A673 (cell line): ENCODE measurements around the gene GPR149. TPM values are rescaled to one million over a fixed set of nuclear protein-coding genes. Genes with fewer than 3 reads are reported as not detected.

ENCODE experiments used
- BruUV-seq: library from RNA; stranded (reverse); fragments of 400-500 nt; replicated peaks from 2 replicates; lab custom pipeline; 2021; lab: Mats Ljungman, UMichigan
- CTCF ChIA-PET: fragments of 300-600 bp; sonication (Branson Sonifier 250); formaldehyde crosslinking; loops from one replicate; lab custom pipeline; 2022; ENCODE audit warnings: antibody characterized with exemption; lab: Charles Lee
- POLR2A ChIA-PET: fragments of 300-600 bp; sonication (Branson Sonifier 250); formaldehyde crosslinking; loops from one replicate; lab custom pipeline; 2022; ENCODE audit warnings: antibody characterized with exemption; ENCODE audit not compliant: low non-redundant PET; lab: Charles Lee
- DNase-seq: peaks from one replicate; pipeline ENCODE4 v3.0.0-alpha.2; 2015; ENCODE audit warnings: low spot score
- H3K27ac ChIP-seq: fragments of 200-600 bp; sonication (generic); 2 replicates; pipeline ENCODE4 v1.5.1; 2016; ENCODE audit warnings: mixed run types, low read depth, mild to moderate bottlenecking, mixed read lengths, antibody characterized with exemption, low read length; ENCODE audit not compliant: poor library complexity, severe bottlenecking
- H3K27me3 ChIP-seq: fragments of 200-600 bp; sonication (generic); replicated peaks from 2 replicates; pipeline ENCODE4 v1.6.1; 2017; ENCODE audit warnings: mixed run types, low read depth, mild to moderate bottlenecking, mixed read lengths, antibody characterized with exemption, low read length; ENCODE audit not compliant: insufficient read depth, poor library complexity
- H3K36me3 ChIP-seq: fragments of 200-600 bp; sonication (generic); 2 replicates; pipeline ENCODE4 v1.6.1; 2016; ENCODE audit warnings: mixed run types, mild to moderate bottlenecking, mixed read lengths, antibody characterized with exemption, low read length; ENCODE audit not compliant: insufficient read depth, poor library complexity, severe bottlenecking
- H3K4me1 ChIP-seq: fragments of 200-600 bp; sonication (generic); 2 replicates; pipeline ENCODE4 v1.6.1; 2017; ENCODE audit warnings: mixed run types, mild to moderate bottlenecking, mixed read lengths, antibody characterized with exemption, low read length; ENCODE audit not compliant: insufficient read depth, poor library complexity, severe bottlenecking
- H3K4me3 ChIP-seq: fragments of 200-600 bp; sonication (generic); 2 replicates; pipeline ENCODE4 v1.5.1; 2016; ENCODE audit warnings: low read depth, mixed run types, mild to moderate bottlenecking, mixed read lengths, low read length; ENCODE audit not compliant: poor library complexity, severe bottlenecking
- H3K9me3 ChIP-seq: fragments of 200-600 bp; sonication (generic); 2 replicates; pipeline ENCODE4 v1.6.1; 2016; ENCODE audit warnings: mixed run types, low read depth, mild to moderate bottlenecking, mixed read lengths, antibody characterized with exemption, low read length; ENCODE audit not compliant: poor library complexity, severe bottlenecking
- EZH2 ChIP-seq: fragments of 200-600 bp; sonication (generic); IDR thresholded peaks from 2 replicates; pipeline ENCODE4 v1.6.1; 2017; ENCODE audit warnings: borderline replicate concordance, low read depth, mild to moderate bottlenecking, mixed read lengths, antibody characterized with exemption, low read length; ENCODE audit not compliant: poor library complexity, severe bottlenecking
- intact Hi-C: fragments of 100-400 bp; cut with micrococcal nuclease; formaldehyde crosslinking; loops from one replicate; pipeline ENCODE4 v1.10.0; 2022; ENCODE audit not compliant: unreplicated experiment
- total RNA-seq: library from RNA; stranded (reverse); gene quantifications from 2 replicates; pipeline ENCODE4 v1.2.3, GENCODE V29; 2021
- TF ChIP-seq, protein P1 (sequence below): fragments of 300-800, 200-600 bp; sonication (generic); conservative IDR thresholded peaks from 2 replicates; pipeline ENCODE4 v1.5.1; 2017; ENCODE audit warnings: low read depth, mild to moderate bottlenecking, antibody characterized with exemption, low read length, moderate library complexity, mixed read lengths

The GPR149 gene
- total RNA-seq, 1 experiment from 2014 or later: not detected

DNA sequence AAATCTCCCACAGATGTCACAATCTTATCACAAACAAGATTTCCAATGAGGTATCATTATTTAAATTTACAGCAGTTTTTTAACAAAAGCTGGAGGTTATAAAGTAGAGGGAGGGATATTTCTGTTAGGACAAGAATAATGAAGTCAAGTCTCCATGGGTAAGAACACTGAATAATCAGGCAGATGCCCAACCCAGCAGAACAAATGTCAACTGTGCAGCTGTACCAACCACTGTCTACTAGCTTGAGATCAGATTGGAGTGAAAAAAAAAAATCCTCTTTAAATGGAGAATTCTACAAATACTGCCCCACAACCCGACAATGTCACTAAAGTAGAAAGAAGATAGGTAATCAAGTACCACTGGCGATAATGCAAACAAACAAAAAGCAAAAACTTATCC lies 136.0 kb downstream of the GPR149 start:
- H3K27ac ChIP-seq: no peak overlapping the region
- no peak for DNase-seq
- no TSS peak for BruUV-seq
- H3K9me3 ChIP-seq: no peaks in the 10 kb centered on the region
- intact Hi-C loops: no loop called here
- no peaks in the 10 kb centered on the region for H3K27me3 ChIP-seq
- CTCF ChIA-PET: no interaction called here
- no peak for TF ChIP-seq EZH2
- TF ChIP-seq, protein P1, sequence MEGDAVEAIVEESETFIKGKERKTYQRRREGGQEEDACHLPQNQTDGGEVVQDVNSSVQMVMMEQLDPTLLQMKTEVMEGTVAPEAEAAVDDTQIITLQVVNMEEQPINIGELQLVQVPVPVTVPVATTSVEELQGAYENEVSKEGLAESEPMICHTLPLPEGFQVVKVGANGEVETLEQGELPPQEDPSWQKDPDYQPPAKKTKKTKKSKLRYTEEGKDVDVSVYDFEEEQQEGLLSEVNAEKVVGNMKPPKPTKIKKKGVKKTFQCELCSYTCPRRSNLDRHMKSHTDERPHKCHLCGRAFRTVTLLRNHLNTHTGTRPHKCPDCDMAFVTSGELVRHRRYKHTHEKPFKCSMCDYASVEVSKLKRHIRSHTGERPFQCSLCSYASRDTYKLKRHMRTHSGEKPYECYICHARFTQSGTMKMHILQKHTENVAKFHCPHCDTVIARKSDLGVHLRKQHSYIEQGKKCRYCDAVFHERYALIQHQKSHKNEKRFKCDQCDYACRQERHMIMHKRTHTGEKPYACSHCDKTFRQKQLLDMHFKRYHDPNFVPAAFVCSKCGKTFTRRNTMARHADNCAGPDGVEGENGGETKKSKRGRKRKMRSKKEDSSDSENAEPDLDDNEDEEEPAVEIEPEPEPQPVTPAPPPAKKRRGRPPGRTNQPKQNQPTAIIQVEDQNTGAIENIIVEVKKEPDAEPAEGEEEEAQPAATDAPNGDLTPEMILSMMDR: no peak
- no peak overlapping the region for H3K4me3 ChIP-seq
- no peaks in the 10 kb centered on the region for H3K4me1 ChIP-seq
- POLR2A ChIA-PET: no interaction called here
- H3K36me3 ChIP-seq: peaks cover 87% of the 10 kb centered on the region

DNA sequence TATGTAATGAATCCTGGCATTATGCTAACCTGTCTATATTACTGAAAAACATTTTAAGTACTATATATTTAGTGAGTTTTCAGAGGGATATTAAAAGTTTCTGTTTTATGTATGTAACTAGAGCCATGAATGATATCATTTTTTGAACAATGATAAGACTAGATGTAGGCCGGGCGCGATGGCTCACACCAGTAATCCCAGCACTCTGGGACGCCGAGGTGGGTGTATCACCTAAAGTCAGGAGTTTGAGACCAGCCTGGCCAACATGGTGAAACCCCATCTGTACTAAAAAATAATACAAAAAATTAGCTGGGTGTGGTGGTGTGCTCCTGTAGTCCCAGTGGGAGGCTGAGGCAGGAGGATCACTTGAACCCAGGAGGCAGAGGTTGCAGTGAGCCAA lies 139.8 kb downstream of the GPR149 start:
- Histone ChIP-seq H3K27ac (no peak overlapping the region), H3K9me3 (no peaks in the 10 kb centered on the region), H3K36me3 (peaks cover 93% of the 10 kb centered on the region), H3K4me1 (no peaks in the 10 kb centered on the region), H3K27me3 (no peaks in the 10 kb centered on the region), H3K4me3 (no peak overlapping the region)
- TF ChIP-seq, protein P1: no peak
- TF ChIP-seq EZH2: no peak
- BruUV-seq: no TSS peak
- intact Hi-C loops: no loop called here
- ChIA-PET CTCF (no interaction called here), POLR2A (no interaction called here)
- DNase-seq: no peak

Other genes starting within 250 kb of the GPR149 start
- gene DHX36, start 105.7 kb downstream of the GPR149 start, total RNA-seq: 108 and 121 TPM in 2 replicates